Activated CD4-positive, alpha-beta T cell treated with anti-CD3 and anti-CD28 coated beads, Interleukin-2, amount 10 ng/mL, durations not matched to agents 7 days and 5 days (primary cell): Measurements from ENCODE around the gene SEMA3D. TPM values are rescaled to one million over a fixed set of nuclear protein-coding genes. Genes with fewer than 3 reads are reported as not detected.

ENCODE experiments used
- CTCF ChIA-PET: fragments of 350-600 bp; sonication (Branson Sonifier 250); formaldehyde crosslinking; loops from one replicate; lab custom pipeline; 2021; ENCODE audit warnings: antibody characterized with exemption; lab: Charles Lee
- POLR2A ChIA-PET: fragments of 350-600 bp; sonication (Branson Sonifier 250); formaldehyde crosslinking; loops from one replicate; lab custom pipeline; 2021; ENCODE audit warnings: antibody characterized with exemption; lab: Charles Lee
- DNase-seq: peaks from one replicate; pipeline ENCODE4 v3.0.0-alpha.2; 2020
- H3K27ac Mint-ChIP-seq: one replicate; pipeline ENCODE4 v1.8.0; 2021; ENCODE audit warnings: mild to moderate bottlenecking, moderate library complexity, mixed read lengths
- H3K27me3 Mint-ChIP-seq: one replicate; pipeline ENCODE4 v1.8.0; 2021; ENCODE audit warnings: mixed read lengths
- H3K36me3 Mint-ChIP-seq: one replicate; pipeline ENCODE4 v1.8.0; 2021; ENCODE audit warnings: low read depth, mixed read lengths
- H3K4me1 Mint-ChIP-seq: one replicate; pipeline ENCODE4 v1.8.0; 2021; ENCODE audit warnings: mixed read lengths
- H3K4me3 Mint-ChIP-seq: one replicate; pipeline ENCODE4 v1.8.0; 2021; ENCODE audit warnings: mild to moderate bottlenecking, moderate library complexity, mixed read lengths
- H3K9me3 Mint-ChIP-seq: one replicate; pipeline ENCODE4 v1.8.0; 2021; ENCODE audit warnings: mixed read lengths
- total RNA-seq, 2 experiments: library from RNA; stranded (reverse); gene quantifications; one replicate each; pipeline ENCODE4 v1.2.3, GENCODE V29; 2021

SEMA3D gene
- not detected for total RNA-seq

DNA sequence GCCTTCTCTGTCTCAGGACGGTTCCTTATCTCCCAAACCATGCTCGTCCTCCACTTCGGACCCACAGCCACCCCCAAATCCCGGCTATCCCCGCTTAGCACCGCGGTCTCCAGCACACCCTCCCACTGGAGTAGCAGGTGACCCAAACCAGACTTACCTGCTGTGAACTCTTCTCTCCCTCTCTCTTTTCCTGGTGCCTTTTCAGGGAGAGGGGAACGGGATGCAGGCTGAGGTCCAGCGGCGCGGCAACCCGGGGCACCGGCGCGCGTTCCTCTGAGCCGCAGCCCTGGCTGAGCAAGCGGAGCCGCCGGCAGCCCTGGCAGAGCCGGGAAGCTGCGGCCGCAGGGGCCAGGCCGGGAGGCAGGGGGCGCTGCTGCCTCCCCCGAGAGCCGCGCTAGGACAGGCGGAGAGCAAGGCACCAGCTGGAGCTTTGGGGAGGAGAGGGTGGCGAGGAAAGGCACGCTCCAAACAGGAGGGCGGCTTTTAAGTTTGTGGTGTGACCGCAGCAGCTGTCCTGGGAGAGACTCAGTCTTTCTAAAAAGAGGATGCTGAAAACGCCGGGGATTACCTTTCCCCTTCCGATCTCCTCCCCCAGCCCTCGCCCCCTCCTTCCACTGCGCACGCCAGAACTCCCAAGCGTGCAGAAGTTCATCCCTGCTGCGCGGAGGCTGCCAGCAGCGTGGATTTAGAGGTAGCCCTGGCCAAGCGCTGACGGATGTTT, at the start of gene SEMA3D:
TSS of gene SEMA3D (minus strand) at position 536 of the 721 bp plus-strand sequence. CDS start 65,165 bp downstream, outside the sequence.
- no peak within 1 kb of the TSS for H3K27ac Mint-ChIP-seq
- no peaks in the 10 kb centered on the region for H3K9me3 Mint-ChIP-seq
- CTCF ChIA-PET = no interaction called here
- H3K36me3 Mint-ChIP-seq = no peaks in the 10 kb centered on the region
- H3K4me1 Mint-ChIP-seq = peaks cover 4% of the 10 kb centered on the region
- POLR2A ChIA-PET = no interaction called here
- DNase-seq = no peak
- H3K27me3 Mint-ChIP-seq = peaks cover 34% of the 10 kb centered on the region
- no peak within 1 kb of the TSS for H3K4me3 Mint-ChIP-seq

DNA sequence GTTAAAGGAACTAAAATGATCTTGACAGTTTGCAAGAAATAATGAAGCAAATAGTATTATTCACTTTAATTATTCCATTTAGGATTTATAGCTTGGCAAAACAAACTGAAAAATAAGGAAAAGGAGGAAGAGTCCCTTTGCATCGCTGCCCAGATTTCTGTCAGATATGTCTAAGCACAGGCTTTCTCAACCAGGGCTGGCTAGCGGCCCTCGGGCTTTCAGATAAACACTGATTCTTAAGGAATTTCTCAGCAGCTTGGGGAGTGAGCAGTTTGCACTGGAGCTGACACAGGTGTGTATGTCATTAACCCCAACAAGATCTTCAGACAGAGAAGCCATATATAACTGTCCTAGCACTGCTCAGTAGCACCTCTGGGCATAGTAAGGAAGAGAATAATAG, 47.9 kb upstream of the SEMA3D start:
- ChIA-PET POLR2A (no interaction called here), CTCF (no interaction called here)
- no peak overlapping the region for H3K4me3 Mint-ChIP-seq
- no peak overlapping the region for H3K27ac Mint-ChIP-seq
- H3K36me3 Mint-ChIP-seq = no peaks in the 10 kb centered on the region
- no peak for DNase-seq
- no peaks in the 10 kb centered on the region for H3K4me1 Mint-ChIP-seq
- H3K9me3 Mint-ChIP-seq = no peaks in the 10 kb centered on the region
- no peaks in the 10 kb centered on the region for H3K27me3 Mint-ChIP-seq

DNA sequence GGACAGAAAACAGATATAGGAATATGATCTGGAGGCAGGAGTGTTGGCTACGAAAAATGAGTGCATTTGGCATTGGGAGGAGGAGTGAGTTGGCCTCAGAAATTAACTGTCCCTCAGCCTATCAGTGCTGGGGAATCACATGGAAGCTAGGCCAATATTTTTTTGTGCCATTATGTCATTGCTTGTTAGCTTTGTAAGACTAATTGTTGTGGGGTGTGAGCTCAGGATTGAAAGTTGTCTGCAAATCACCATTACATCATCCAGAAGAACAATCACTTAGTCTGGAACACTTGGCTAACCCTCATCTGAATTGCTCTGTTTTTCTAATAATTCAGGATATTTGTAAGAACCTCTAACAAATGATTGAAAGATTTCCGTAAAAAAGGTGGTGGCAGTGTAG, 45.2 kb upstream of the SEMA3D start:
- ChIA-PET CTCF (no interaction called here), POLR2A (no interaction called here)
- H3K9me3 Mint-ChIP-seq = no peaks in the 10 kb centered on the region
- no peak for DNase-seq
- no peak overlapping the region for H3K27ac Mint-ChIP-seq
- no peak overlapping the region for H3K4me3 Mint-ChIP-seq
- no peaks in the 10 kb centered on the region for H3K27me3 Mint-ChIP-seq
- no peaks in the 10 kb centered on the region for H3K4me1 Mint-ChIP-seq
- H3K36me3 Mint-ChIP-seq = no peaks in the 10 kb centered on the region

DNA sequence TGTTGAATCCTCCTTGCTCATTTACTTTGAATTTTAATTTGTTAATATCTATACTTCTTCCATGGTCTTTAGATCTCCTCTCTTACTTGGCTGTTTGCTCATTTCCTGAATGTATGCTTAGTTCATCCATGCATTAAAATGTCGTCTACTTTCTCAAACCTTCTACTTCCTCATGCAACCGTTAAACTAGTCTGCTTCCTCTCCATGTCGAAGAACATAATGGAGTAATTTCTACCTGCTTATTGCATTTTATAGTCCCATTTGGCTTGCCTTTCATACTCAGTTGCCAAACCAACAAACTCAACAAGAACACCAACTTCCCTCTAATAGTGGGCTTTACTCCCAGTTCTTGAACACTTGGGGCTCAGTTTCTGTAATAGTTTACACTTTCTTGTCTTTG, 43.8 kb upstream of the SEMA3D start:
- no peaks in the 10 kb centered on the region for H3K4me1 Mint-ChIP-seq

DNA sequence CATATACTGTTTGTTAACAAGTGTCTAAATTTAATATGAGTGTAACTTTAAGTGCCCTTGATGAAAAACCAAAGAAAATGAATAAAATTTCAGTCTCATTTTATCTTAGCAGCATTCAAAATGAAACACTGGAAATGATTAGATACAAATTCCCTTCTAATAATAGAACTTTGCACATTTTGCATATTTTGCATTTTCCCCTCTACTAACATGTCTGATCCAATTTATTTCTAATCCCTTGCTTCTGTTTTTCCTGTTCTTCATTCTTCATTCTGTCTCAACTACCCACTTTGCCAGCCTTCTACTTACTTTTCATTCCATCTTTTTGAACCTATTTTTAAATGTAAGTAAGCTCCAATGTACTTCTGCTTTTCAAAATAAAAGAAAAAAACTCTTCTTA, 42.7 kb upstream of the SEMA3D start:
- DNase-seq = no peak
- POLR2A ChIA-PET = no interaction called here
- Mint-ChIP-seq H3K4me3 (no peak overlapping the region), H3K4me1 (no peaks in the 10 kb centered on the region), H3K27ac (no peak overlapping the region), H3K36me3 (no peaks in the 10 kb centered on the region), H3K9me3 (no peaks in the 10 kb centered on the region), H3K27me3 (no peaks in the 10 kb centered on the region)
- CTCF ChIA-PET = no interaction called here

More for the DNA sequence above, 43.8 kb upstream of the SEMA3D start:
- no peaks in the 10 kb centered on the region for H3K36me3 Mint-ChIP-seq
- H3K27me3 Mint-ChIP-seq = no peaks in the 10 kb centered on the region
- ChIA-PET POLR2A (no interaction called here), CTCF (no interaction called here)
- H3K27ac Mint-ChIP-seq = no peak overlapping the region
- no peaks in the 10 kb centered on the region for H3K9me3 Mint-ChIP-seq
- no peak overlapping the region for H3K4me3 Mint-ChIP-seq
- no peak for DNase-seq

DNA sequence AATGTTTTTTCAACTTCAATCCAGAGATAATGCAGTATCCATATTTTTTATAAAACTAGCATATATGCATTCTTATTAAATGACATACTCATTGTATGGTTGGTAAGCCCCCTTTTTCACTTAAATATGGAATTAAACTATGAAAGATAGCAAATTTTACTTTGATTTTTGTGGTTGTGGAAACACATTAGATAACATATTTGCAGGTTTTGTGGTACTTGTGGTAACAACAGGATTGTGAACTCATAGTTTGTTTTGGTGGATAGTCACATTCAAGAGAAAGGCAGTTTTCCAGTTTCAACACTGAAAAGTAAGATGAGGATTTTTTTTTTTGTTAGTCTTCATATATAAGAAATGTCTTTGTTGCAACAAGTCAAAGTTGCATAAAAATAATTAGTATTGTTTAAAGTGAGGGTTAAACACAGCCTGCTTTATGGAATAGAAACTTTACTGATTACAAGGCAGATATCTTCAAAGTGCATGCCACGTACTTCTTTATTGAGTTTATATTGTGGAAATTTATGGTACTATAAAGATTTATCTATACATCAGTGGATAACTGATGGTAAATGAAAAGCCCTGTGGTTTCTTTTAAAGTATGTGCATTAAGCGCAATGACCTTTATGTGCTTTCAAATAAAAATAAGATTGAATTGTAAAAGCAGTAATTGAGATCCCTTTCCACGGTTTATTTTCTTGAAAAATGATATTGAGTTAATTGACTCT, 39.7 kb upstream of the SEMA3D start:
- CTCF ChIA-PET = no interaction called here
- Mint-ChIP-seq H3K9me3 (no peaks in the 10 kb centered on the region), H3K4me1 (no peaks in the 10 kb centered on the region), H3K36me3 (no peaks in the 10 kb centered on the region), H3K27me3 (no peaks in the 10 kb centered on the region), H3K27ac (no peak overlapping the region), H3K4me3 (no peak overlapping the region)
- DNase-seq = no peak
- POLR2A ChIA-PET = no interaction called here

- DNase-seq = no peak
- H3K9me3 Mint-ChIP-seq = no peaks in the 10 kb centered on the region
- CTCF ChIA-PET = no interaction called here
- H3K27ac Mint-ChIP-seq = no peak overlapping the region
- no peak overlapping the region for H3K4me3 Mint-ChIP-seq
- no peaks in the 10 kb centered on the region for H3K27me3 Mint-ChIP-seq
- POLR2A ChIA-PET = no interaction called here
- no peaks in the 10 kb centered on the region for H3K36me3 Mint-ChIP-seq
- no peaks in the 10 kb centered on the region for H3K4me1 Mint-ChIP-seq
Observed at GRCh38 chr7:85224171-85224570, 37.3 kb upstream of the SEMA3D start.

- Mint-ChIP-seq H3K27me3 (no peaks in the 10 kb centered on the region), H3K4me1 (no peaks in the 10 kb centered on the region), H3K27ac (no peak overlapping the region), H3K9me3 (no peaks in the 10 kb centered on the region), H3K36me3 (no peaks in the 10 kb centered on the region), H3K4me3 (no peak overlapping the region)
- ChIA-PET POLR2A (no interaction called here), CTCF (no interaction called here)
- DNase-seq = no peak
Observed at GRCh38 chr7:85222522-85222921, 35.7 kb upstream of the SEMA3D start.

- H3K9me3 Mint-ChIP-seq = no peaks in the 10 kb centered on the region
- ChIA-PET CTCF (no interaction called here), POLR2A (no interaction called here)
- H3K27me3 Mint-ChIP-seq = no peaks in the 10 kb centered on the region
- H3K4me3 Mint-ChIP-seq = no peak overlapping the region
- no peaks in the 10 kb centered on the region for H3K36me3 Mint-ChIP-seq
- DNase-seq = no peak
- no peaks in the 10 kb centered on the region for H3K4me1 Mint-ChIP-seq
- no peak overlapping the region for H3K27ac Mint-ChIP-seq
Observed at GRCh38 chr7:85221796-85222195, 34.9 kb upstream of the SEMA3D start.

DNA sequence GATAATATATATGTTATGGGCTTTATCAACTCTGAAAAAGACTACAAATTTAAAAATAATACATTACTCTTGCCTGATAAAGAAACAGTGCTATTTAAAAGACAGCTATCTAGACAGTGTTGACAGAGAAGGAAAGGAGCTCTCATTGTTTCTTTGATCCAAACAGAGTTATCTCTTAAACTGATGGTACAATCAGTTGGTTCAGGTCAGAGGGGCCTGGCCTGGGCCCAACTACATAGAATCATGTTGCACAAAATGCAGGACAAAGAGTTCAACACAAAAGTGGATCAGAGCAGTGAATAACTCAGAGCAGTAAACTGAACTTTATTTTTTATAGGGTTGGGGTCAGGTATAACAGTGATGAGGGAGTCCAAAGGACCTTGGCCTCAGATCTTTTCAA, 33.8 kb upstream of the SEMA3D start:
- Mint-ChIP-seq H3K27ac (no peak overlapping the region), H3K9me3 (no peaks in the 10 kb centered on the region), H3K36me3 (no peaks in the 10 kb centered on the region), H3K4me1 (no peaks in the 10 kb centered on the region), H3K4me3 (no peak overlapping the region), H3K27me3 (no peaks in the 10 kb centered on the region)
- ChIA-PET POLR2A (no interaction called here), CTCF (no interaction called here)
- no peak for DNase-seq

GRCh38 chr7:85220023-85220422, 33.2 kb upstream of the SEMA3D start:
- Mint-ChIP-seq H3K4me3 (no peak overlapping the region), H3K36me3 (no peaks in the 10 kb centered on the region), H3K9me3 (no peaks in the 10 kb centered on the region), H3K4me1 (no peaks in the 10 kb centered on the region), H3K27me3 (no peaks in the 10 kb centered on the region), H3K27ac (no peak overlapping the region)
- POLR2A ChIA-PET = no interaction called here
- no peak for DNase-seq
- CTCF ChIA-PET = no interaction called here

DNA sequence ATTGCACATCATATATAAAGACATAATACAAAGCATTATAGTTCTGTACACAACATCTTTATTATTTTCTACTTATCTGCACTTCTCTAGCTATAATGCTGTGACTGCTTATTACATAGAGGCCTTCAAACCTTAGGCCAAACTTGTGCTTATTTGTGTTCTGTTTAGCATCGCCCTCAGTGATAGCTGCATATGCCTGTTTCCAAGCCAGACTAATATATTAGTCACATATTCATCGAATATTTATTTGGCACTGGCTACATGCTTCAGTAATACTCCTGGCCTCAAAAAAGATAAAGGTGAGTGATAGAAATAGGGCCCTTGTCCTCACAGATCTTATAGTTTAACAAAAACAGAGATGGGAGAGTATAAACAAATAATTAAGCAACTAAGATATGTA, 30.2 kb upstream of the SEMA3D start:
- no peak overlapping the region for H3K27ac Mint-ChIP-seq
- H3K9me3 Mint-ChIP-seq = no peaks in the 10 kb centered on the region
- no peaks in the 10 kb centered on the region for H3K4me1 Mint-ChIP-seq
- H3K27me3 Mint-ChIP-seq = no peaks in the 10 kb centered on the region
- no peaks in the 10 kb centered on the region for H3K36me3 Mint-ChIP-seq
- no peak overlapping the region for H3K4me3 Mint-ChIP-seq
- POLR2A ChIA-PET = no interaction called here
- CTCF ChIA-PET = no interaction called here
- no peak for DNase-seq

DNA sequence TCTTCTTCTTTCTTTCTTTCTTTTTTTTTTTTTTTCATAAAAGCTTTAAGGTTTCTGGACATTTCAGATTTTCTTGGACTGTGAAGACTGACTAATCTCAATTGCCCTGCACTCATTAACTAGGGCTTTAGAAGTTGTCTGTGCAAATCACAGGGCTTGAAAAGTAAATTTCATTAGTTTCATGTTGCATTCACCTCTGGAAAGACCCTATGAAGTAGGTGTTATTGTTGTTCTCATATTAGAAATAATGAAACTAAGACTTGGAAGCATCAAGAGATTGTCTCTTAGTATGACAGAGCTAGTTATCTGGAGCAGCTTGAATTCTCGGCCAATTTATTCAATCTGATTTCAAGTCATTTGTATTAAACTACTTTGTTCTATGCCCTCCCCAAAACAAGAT, 28.2 kb upstream of the SEMA3D start:
- Mint-ChIP-seq H3K27me3 (no peaks in the 10 kb centered on the region), H3K9me3 (no peaks in the 10 kb centered on the region), H3K4me3 (no peak overlapping the region), H3K4me1 (no peaks in the 10 kb centered on the region), H3K36me3 (no peaks in the 10 kb centered on the region), H3K27ac (no peak overlapping the region)
- ChIA-PET POLR2A (no interaction called here), CTCF (no interaction called here)
- no peak for DNase-seq

- no peaks in the 10 kb centered on the region for H3K4me1 Mint-ChIP-seq
- CTCF ChIA-PET = no interaction called here
- no peaks in the 10 kb centered on the region for H3K9me3 Mint-ChIP-seq
- no peaks in the 10 kb centered on the region for H3K36me3 Mint-ChIP-seq
- H3K4me3 Mint-ChIP-seq = no peak overlapping the region
- H3K27ac Mint-ChIP-seq = no peak overlapping the region
- H3K27me3 Mint-ChIP-seq = no peaks in the 10 kb centered on the region
- DNase-seq = no peak
- POLR2A ChIA-PET = no interaction called here
Observed at GRCh38 chr7:85213500-85213899, 26.6 kb upstream of the SEMA3D start.
